ENCODE data around the gene RHNO1.

DNA sequence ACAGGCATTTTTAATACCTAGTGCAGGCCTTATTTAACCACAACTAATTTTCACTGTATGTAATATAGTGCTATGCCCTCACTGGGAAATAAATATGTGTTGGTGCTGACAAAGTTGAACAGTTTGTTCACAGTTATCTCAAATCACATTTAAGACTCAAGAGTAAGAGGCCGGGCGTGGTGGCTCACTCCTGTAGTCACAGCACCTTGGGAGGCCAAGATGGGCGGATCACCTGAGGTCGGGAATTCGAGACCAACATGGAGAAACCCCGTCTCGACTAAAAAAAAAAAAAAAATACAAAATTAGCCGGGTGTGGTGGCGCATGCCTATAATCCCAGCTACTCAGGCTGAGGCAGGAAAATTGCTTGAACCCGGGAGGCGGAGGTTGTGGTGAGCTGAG is 59.3 kb downstream of the RHNO1 start:
- TF ChIP-seq, protein P1, sequence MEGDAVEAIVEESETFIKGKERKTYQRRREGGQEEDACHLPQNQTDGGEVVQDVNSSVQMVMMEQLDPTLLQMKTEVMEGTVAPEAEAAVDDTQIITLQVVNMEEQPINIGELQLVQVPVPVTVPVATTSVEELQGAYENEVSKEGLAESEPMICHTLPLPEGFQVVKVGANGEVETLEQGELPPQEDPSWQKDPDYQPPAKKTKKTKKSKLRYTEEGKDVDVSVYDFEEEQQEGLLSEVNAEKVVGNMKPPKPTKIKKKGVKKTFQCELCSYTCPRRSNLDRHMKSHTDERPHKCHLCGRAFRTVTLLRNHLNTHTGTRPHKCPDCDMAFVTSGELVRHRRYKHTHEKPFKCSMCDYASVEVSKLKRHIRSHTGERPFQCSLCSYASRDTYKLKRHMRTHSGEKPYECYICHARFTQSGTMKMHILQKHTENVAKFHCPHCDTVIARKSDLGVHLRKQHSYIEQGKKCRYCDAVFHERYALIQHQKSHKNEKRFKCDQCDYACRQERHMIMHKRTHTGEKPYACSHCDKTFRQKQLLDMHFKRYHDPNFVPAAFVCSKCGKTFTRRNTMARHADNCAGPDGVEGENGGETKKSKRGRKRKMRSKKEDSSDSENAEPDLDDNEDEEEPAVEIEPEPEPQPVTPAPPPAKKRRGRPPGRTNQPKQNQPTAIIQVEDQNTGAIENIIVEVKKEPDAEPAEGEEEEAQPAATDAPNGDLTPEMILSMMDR (IDR thresholded peaks at IDR 0.05; ENCODE audit: low read length), result no peak
- no peak for TF ChIP-seq EZH2 (optimal IDR thresholded peaks at IDR 0.05; ENCODE audit: low read depth, low read length)
- no peak for TF ChIP-seq EZH2phosphoT487 (IDR thresholded peaks at IDR 0.05; ENCODE audit: low read length)
